ENCODE data around the gene GCAT. TPM values are rescaled to one million over a fixed set of nuclear protein-coding genes. Genes with fewer than 3 reads are reported as not detected.
A peak's percentile ranks its signal among the peaks of the same experiment; 100 is the strongest.

Gene GCAT
- polyA plus RNA-seq, 1 of the 3 experiments (the other 2 are of a cell fraction) = 24.2 TPM

DNA sequence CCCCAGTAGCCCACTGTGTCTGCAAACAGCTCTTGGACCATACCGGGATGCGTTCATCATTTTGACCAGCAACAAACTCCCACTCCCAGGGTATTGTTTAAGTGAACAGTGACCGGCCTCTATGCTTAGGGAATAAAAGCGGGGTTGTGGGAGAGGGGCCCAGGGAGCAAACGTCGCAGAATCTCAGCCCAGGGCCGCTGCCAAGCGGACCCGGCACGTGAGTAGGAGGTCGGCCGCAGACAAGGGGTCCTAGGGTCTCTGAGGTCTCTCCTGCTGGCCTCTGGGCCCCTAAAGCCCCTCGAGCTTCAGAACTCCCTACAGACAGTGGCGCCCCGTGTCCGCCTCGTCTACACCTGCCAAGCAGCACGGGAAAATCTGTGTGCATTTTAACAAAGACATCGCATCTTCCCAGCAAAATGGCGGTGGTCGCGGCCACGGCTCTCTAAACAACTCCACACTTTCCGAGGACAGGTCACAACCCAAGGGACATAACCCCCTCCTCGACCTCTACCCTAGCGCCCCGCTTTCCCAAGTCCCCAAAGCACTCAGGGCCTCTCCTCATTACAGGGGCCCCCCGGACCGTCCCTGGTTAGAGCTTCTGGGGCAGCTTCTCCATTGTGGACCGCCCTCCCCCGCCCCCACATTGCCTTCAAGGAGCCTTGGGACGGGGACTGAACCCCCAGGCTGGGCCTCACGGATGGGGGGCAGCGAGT, 3.9 kb upstream of the GCAT start:
- Histone ChIP-seq H3K4me2 (peak overlapping the region; percentile 98; the same call in 1 of the 2 replicates), H3K27ac (ENCODE audit: low read depth in 2 of 2, low read length in 1 of 2) (no peak overlapping the region; a peak in 1 of 4 replicates), H3K9me2 (no peaks in the 10 kb centered on the region), H3K27me3 (ENCODE audit: insufficient read depth) (no peaks in the 10 kb centered on the region), H4K20me1 (ENCODE audit: insufficient read depth) (no peaks in the 10 kb centered on the region; the same call in 1 of the 2 replicates), H3K4me3 (ENCODE audit: low read depth in 2 of 2, low read length in 1 of 2) (no peak overlapping the region), H3K4me1 (ENCODE audit: control insufficient read depth in 1 of 2, insufficient read depth in 2 of 2, low read depth in 1 of 2, low read length in 1 of 2) (peaks cover 0 to 31% of the 10 kb centered on the region in 2 experiments; a peak in 2 of 4 replicates), H2AFZ (ENCODE audit: low read depth) (no peak overlapping the region; the same call in 1 of the 2 replicates), H3K9me3 (no peaks in the 10 kb centered on the region), H3K79me2 (ENCODE audit: insufficient read depth) (peaks cover 22% of the 10 kb centered on the region), H3F3A (replicated peaks; ENCODE audit: insufficient read depth) (peaks cover 17% of the 10 kb centered on the region), H3K9ac (peak overlapping the region; percentile 65), H3K36me3 (replicated peaks in 1 of 2; ENCODE audit: control insufficient read depth in 1 of 2, insufficient read depth in 2 of 2, low read length in 1 of 2) (no peaks in the 10 kb centered on the region)
- DNase-seq = no peak
- ChIA-PET CTCF (interaction anchor here (0.6 to 2.0 kb wide), 2 partner anchors 59 to 140 kb away, joined by 3 to 7 read pairs; no protein-coding TSS in a partner anchor), POLR2A (interaction anchor here (1.4 to 1.5 kb wide), 5 partner anchors 10 to 195 kb away, joined by 3 to 9 read pairs (median 4); partner anchors contain the start of genes ANKRD54 and GGA1)
- 74% methylated on average over 29 of the region's 34 CpGs for WGBS (ENCODE audit: low lambda C conversion rate)
- no peak for TF ChIP-seq FOXJ3 (CRISPR knock-in tag; IDR thresholded peaks at IDR 0.05)
- no peak for TF ChIP-seq EP300 (IDR thresholded peaks at IDR 0.05; ENCODE audit: borderline replicate concordance in 1 of 2, low read depth in 1 of 2, low read length in 1 of 2)
- TF ChIP-seq NFIC (IDR thresholded peaks at IDR 0.05; ENCODE audit: borderline replicate concordance) = no peak
- TF ChIP-seq, protein P1, sequence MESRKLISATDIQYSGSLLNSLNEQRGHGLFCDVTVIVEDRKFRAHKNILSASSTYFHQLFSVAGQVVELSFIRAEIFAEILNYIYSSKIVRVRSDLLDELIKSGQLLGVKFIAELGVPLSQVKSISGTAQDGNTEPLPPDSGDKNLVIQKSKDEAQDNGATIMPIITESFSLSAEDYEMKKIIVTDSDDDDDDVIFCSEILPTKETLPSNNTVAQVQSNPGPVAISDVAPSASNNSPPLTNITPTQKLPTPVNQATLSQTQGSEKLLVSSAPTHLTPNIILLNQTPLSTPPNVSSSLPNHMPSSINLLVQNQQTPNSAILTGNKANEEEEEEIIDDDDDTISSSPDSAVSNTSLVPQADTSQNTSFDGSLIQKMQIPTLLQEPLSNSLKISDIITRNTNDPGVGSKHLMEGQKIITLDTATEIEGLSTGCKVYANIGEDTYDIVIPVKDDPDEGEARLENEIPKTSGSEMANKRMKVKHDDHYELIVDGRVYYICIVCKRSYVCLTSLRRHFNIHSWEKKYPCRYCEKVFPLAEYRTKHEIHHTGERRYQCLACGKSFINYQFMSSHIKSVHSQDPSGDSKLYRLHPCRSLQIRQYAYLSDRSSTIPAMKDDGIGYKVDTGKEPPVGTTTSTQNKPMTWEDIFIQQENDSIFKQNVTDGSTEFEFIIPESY (IDR thresholded peaks at IDR 0.05; ENCODE audit: borderline replicate concordance, low read depth) = no peak
- no peak for TF ChIP-seq EZH2phosphoT487 (IDR thresholded peaks at IDR 0.05; ENCODE audit: borderline replicate concordance, low read depth)
- TF ChIP-seq CHD2 (IDR thresholded peaks at IDR 0.05; ENCODE audit: low read length, partially characterized antibody) = no peak
- TF ChIP-seq CTCF (IDR thresholded peaks at IDR 0.05) = no peak
- no peak for TF ChIP-seq MEF2A (IDR thresholded peaks at IDR 0.05; ENCODE audit: borderline replicate concordance, low read depth)
- no peak for TF ChIP-seq NRF1 (IDR thresholded peaks at IDR 0.05; ENCODE audit: low read depth, low read length)
- TF ChIP-seq, protein P2, sequence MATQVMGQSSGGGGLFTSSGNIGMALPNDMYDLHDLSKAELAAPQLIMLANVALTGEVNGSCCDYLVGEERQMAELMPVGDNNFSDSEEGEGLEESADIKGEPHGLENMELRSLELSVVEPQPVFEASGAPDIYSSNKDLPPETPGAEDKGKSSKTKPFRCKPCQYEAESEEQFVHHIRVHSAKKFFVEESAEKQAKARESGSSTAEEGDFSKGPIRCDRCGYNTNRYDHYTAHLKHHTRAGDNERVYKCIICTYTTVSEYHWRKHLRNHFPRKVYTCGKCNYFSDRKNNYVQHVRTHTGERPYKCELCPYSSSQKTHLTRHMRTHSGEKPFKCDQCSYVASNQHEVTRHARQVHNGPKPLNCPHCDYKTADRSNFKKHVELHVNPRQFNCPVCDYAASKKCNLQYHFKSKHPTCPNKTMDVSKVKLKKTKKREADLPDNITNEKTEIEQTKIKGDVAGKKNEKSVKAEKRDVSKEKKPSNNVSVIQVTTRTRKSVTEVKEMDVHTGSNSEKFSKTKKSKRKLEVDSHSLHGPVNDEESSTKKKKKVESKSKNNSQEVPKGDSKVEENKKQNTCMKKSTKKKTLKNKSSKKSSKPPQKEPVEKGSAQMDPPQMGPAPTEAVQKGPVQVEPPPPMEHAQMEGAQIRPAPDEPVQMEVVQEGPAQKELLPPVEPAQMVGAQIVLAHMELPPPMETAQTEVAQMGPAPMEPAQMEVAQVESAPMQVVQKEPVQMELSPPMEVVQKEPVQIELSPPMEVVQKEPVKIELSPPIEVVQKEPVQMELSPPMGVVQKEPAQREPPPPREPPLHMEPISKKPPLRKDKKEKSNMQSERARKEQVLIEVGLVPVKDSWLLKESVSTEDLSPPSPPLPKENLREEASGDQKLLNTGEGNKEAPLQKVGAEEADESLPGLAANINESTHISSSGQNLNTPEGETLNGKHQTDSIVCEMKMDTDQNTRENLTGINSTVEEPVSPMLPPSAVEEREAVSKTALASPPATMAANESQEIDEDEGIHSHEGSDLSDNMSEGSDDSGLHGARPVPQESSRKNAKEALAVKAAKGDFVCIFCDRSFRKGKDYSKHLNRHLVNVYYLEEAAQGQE (IDR thresholded peaks at IDR 0.05; ENCODE audit: low read depth, low read length) = no peak
- TF ChIP-seq SIN3A (IDR thresholded peaks at IDR 0.05; ENCODE audit: borderline replicate concordance, low read depth, low read length) = no peak
- TF ChIP-seq GATA2 (CRISPR knock-in tag; IDR thresholded peaks at IDR 0.05) = no peak
- no peak for TF ChIP-seq MXI1 (IDR thresholded peaks at IDR 0.05; ENCODE audit: low read depth, low read length)
- TF ChIP-seq RCOR1 (IDR thresholded peaks at IDR 0.05; ENCODE audit: low read length) = no peak
- TF ChIP-seq RAD21 (IDR thresholded peaks at IDR 0.05; ENCODE audit: low read length) = no peak
- no peak for TF ChIP-seq TCF12 (IDR thresholded peaks at IDR 0.05)
- TF ChIP-seq, protein P3, sequence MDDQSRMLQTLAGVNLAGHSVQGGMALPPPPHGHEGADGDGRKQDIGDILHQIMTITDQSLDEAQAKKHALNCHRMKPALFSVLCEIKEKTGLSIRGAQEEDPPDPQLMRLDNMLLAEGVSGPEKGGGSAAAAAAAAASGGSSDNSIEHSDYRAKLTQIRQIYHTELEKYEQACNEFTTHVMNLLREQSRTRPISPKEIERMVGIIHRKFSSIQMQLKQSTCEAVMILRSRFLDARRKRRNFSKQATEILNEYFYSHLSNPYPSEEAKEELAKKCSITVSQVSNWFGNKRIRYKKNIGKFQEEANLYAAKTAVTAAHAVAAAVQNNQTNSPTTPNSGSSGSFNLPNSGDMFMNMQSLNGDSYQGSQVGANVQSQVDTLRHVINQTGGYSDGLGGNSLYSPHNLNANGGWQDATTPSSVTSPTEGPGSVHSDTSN (IDR thresholded peaks at IDR 0.05) = no peak
